H1 (cell line): Measurements from ENCODE around the gene CCL15. TPM values are rescaled to one million over a fixed set of nuclear protein-coding genes. Genes with fewer than 3 reads are reported as not detected.

Source experiments
- CTCF ChIA-PET: fragments of 300-600 bp; sonication (Branson Sonifier 250); formaldehyde crosslinking; loops from one replicate; lab custom pipeline; 2021; ENCODE audit not compliant: partially characterized antibody; lab: Charles Lee
- POLR2A ChIA-PET: fragments of 300-600 bp; sonication (Branson Sonifier 250); formaldehyde crosslinking; loops from one replicate; lab custom pipeline; 2021; ENCODE audit warnings: inconsistent platforms; ENCODE audit not compliant: partially characterized antibody; lab: Charles Lee
- DNase-seq, 2 experiments: peaks; one replicate each; pipeline versions ENCODE4 v3.0.0 to v3.0.0-alpha.2; 2010 to 2022; ENCODE audit warnings: low spot score in 2 of 2, low read depth in 1 of 2, mixed read lengths in 1 of 2
- FAIRE-seq: peaks from 2 replicates; lab custom pipeline; 2011; peaks lifted over from hg19 to GRCh38; lab: Jason Lieb, UNC
- H2AFZ ChIP-seq: 2 replicates; pipeline ENCODE4 v1.8.1; 2012; ENCODE audit warnings: low read length, inconsistent platforms
- H2AK5ac ChIP-seq: 2 replicates; pipeline ENCODE4 v1.6.1; 2013; ENCODE audit warnings: low read depth, low read length
- H2BK120ac ChIP-seq: replicated peaks from 2 replicates; pipeline ENCODE3; 2013; ENCODE audit warnings: low read depth, low read length, inconsistent platforms
- H2BK12ac ChIP-seq: 2 replicates; pipeline ENCODE4 v1.6.1; 2013; ENCODE audit warnings: low read depth, low read length
- H2BK15ac ChIP-seq: 2 replicates; pipeline ENCODE4 v1.6.1; 2013; ENCODE audit warnings: low read length
- H2BK20ac ChIP-seq: 2 replicates; pipeline ENCODE4 v1.6.1; 2013; ENCODE audit warnings: low read length
- H2BK5ac ChIP-seq: 2 replicates; pipeline ENCODE4 v1.6.1; 2013; ENCODE audit warnings: low read depth, low read length
- H3K14ac ChIP-seq: 2 replicates; pipeline ENCODE4 v1.6.1; 2013; ENCODE audit warnings: inconsistent platforms; ENCODE audit not compliant: insufficient read length
- H3K18ac ChIP-seq: 2 replicates; pipeline ENCODE4 v1.6.1; 2013; ENCODE audit warnings: low read length; ENCODE audit errors: extremely low read depth
- H3K23ac ChIP-seq: 2 replicates; pipeline ENCODE4 v1.6.1; 2013; ENCODE audit warnings: inconsistent platforms; ENCODE audit not compliant: insufficient read length
- H3K23me2 ChIP-seq: 2 replicates; pipeline ENCODE4 v1.6.1; 2013; ENCODE audit warnings: low read depth, low read length
- H3K27ac ChIP-seq: 2 replicates; pipeline ENCODE4 v1.6.1; 2011; ENCODE audit warnings: low read depth, low read length, inconsistent platforms
- H3K27me3 ChIP-seq, 4 experiments: replicated peaks in 1 of 4; 1 replicate in 1 of 4; 2 replicates in 3 of 4; pipeline versions ENCODE4 v1.6.1 to v1.8.1; 2011 to 2013; ENCODE audit warnings: low read length in 3 of 4, mild to moderate bottlenecking in 3 of 4, inconsistent platforms in 2 of 4, mixed read lengths in 2 of 4, moderate library complexity in 1 of 4; ENCODE audit not compliant: control insufficient read depth in 3 of 4, insufficient read depth in 3 of 4; ENCODE audit errors: extremely low read depth in 1 of 4
- H3K36me3 ChIP-seq, 4 experiments: 2 replicates each; pipeline versions ENCODE4 v1.6.1 to v1.8.1; 2011 to 2013; ENCODE audit warnings: mild to moderate bottlenecking in 4 of 4, low read length in 3 of 4, moderate library complexity in 2 of 4, control low read depth in 1 of 4, inconsistent platforms in 1 of 4; ENCODE audit not compliant: insufficient read depth in 4 of 4, control insufficient read depth in 2 of 4
- H3K4ac ChIP-seq: replicated peaks from 2 replicates; pipeline ENCODE3; 2013; ENCODE audit warnings: low read length, low read depth, mixed read lengths, inconsistent platforms; ENCODE audit not compliant: insufficient read length
- H3K4me1 ChIP-seq, 4 experiments: replicated peaks in 1 of 4; 1 replicate in 1 of 4; 2 replicates in 3 of 4; pipeline versions ENCODE4 v1.6.1 to v1.8.1; 2011 to 2013; ENCODE audit warnings: low read length in 3 of 4, inconsistent platforms in 2 of 4, mixed read lengths in 1 of 4; ENCODE audit not compliant: insufficient read depth in 4 of 4, control insufficient read depth in 3 of 4
- H3K4me2 ChIP-seq, 2 experiments: 2 replicates each; pipeline versions ENCODE4 v1.6.1 to v1.8.1; 2011 to 2013; ENCODE audit warnings: low read depth in 2 of 2, low read length in 2 of 2, control low read depth in 1 of 2, inconsistent platforms in 1 of 2, mild to moderate bottlenecking in 1 of 2; ENCODE audit not compliant: insufficient read depth in 1 of 2
- H3K4me3 ChIP-seq, 4 experiments: fragments of 200-600, 300-600 bp in 1 of 4; sonication (generic), shearing (Covaris generic), sonication (Bioruptor Twin) in 1 of 4; 2 replicates each; pipeline versions ENCODE4 v1.5.1 to v1.8.1; 2011 to 2016; ENCODE audit warnings: low read length in 4 of 4, low read depth in 3 of 4, control low read depth in 2 of 4, inconsistent platforms in 2 of 4, mild to moderate bottlenecking in 2 of 4, mixed read lengths in 1 of 4, moderate library complexity in 1 of 4; ENCODE audit not compliant: insufficient read depth in 2 of 4; ENCODE audit errors: extremely low read depth in 1 of 4
- H3K56ac ChIP-seq: replicated peaks from 2 replicates; pipeline ENCODE3; 2013; ENCODE audit warnings: low read depth, mild to moderate bottlenecking, mixed read lengths, low read length, inconsistent platforms; ENCODE audit not compliant: insufficient read length
- H3K79me1 ChIP-seq: 2 replicates; pipeline ENCODE4 v1.6.1; 2013; ENCODE audit warnings: low read depth, low read length, control low read depth
- H3K79me2 ChIP-seq, 2 experiments: 2 replicates each; pipeline versions ENCODE4 v1.6.1 to v1.8.1; 2012 to 2013; ENCODE audit warnings: low read length in 2 of 2, mild to moderate bottlenecking in 2 of 2, inconsistent platforms in 1 of 2; ENCODE audit not compliant: insufficient read depth in 2 of 2, control insufficient read depth in 1 of 2
- H3K9ac ChIP-seq, 4 experiments: replicated peaks in 1 of 4; 1 replicate in 1 of 4; 2 replicates in 3 of 4; pipeline versions ENCODE4 v1.6.1 to v1.8.1; 2011 to 2013; ENCODE audit warnings: low read depth in 3 of 4, low read length in 3 of 4, control low read depth in 2 of 4, mild to moderate bottlenecking in 2 of 4, moderate library complexity in 2 of 4, inconsistent platforms in 1 of 4; ENCODE audit errors: extremely low read depth in 1 of 4
- H3K9me3 ChIP-seq, 2 experiments: 2 replicates each; pipeline versions ENCODE4 v1.6.1 to v1.8.1; 2012 to 2013; ENCODE audit warnings: mild to moderate bottlenecking in 2 of 2, moderate library complexity in 2 of 2, control low read depth in 1 of 2, inconsistent platforms in 1 of 2, low read depth in 1 of 2, low read length in 1 of 2, mixed read lengths in 1 of 2; ENCODE audit not compliant: insufficient read depth in 2 of 2
- H4K20me1 ChIP-seq, 2 experiments: replicated peaks in 1 of 2; 2 replicates each; pipeline versions ENCODE3 to v1.8.1; 2011 to 2013; ENCODE audit warnings: inconsistent platforms in 2 of 2, low read length in 2 of 2, mild to moderate bottlenecking in 1 of 2; ENCODE audit not compliant: insufficient read depth in 2 of 2, control insufficient read depth in 1 of 2
- H4K5ac ChIP-seq: 2 replicates; pipeline ENCODE4 v1.6.1; 2013; ENCODE audit warnings: low read length, low read depth, mixed read lengths, inconsistent platforms; ENCODE audit not compliant: insufficient read length
- H4K8ac ChIP-seq: 2 replicates; pipeline ENCODE4 v1.8.0; 2013; ENCODE audit warnings: mild to moderate bottlenecking, moderate library complexity, low read length, inconsistent platforms; ENCODE audit not compliant: insufficient read depth; ENCODE audit errors: extremely low read depth
- H4K91ac ChIP-seq: replicated peaks from 2 replicates; pipeline ENCODE3; 2013; ENCODE audit warnings: low read length, mixed read lengths, inconsistent platforms; ENCODE audit not compliant: insufficient read length
- ASH2L ChIP-seq: fragments of 200-600, 300-600 bp; sonication (generic); IDR thresholded peaks from one replicate; pipeline ENCODE4 v1.7.1; 2017; ENCODE audit warnings: low read length
- CEBPB ChIP-seq: IDR thresholded peaks from 2 replicates; pipeline ENCODE4 v1.6.1; 2012; ENCODE audit warnings: low read depth, low read length
- CHD2 ChIP-seq: IDR thresholded peaks from 2 replicates; pipeline ENCODE4 v1.6.1; 2012; ENCODE audit warnings: low read length, improper control_type of control experiment
- CTBP2 ChIP-seq: IDR thresholded peaks from 2 replicates; pipeline ENCODE4 v1.7.0; 2011; ENCODE audit warnings: borderline replicate concordance, mild to moderate bottlenecking, moderate library complexity, mixed read lengths, low read length; ENCODE audit not compliant: insufficient read depth, insufficient read length
- E2F6 ChIP-seq: IDR thresholded peaks from 2 replicates; pipeline ENCODE4 v1.6.1; 2012; ENCODE audit warnings: inconsistent platforms
- NANOG ChIP-seq: IDR thresholded peaks from 2 replicates; pipeline ENCODE4 v1.6.1; 2011; ENCODE audit warnings: low read length, low read depth, mild to moderate bottlenecking, inconsistent platforms; ENCODE audit not compliant: insufficient read depth, poor library complexity, severe bottlenecking
- POLR2A ChIP-seq, 2 experiments: IDR thresholded peaks; 1 replicate in 1 of 2; 2 replicates in 1 of 2; pipeline ENCODE4 v1.6.1; 2011; ENCODE audit warnings: low read depth in 2 of 2, low read length in 2 of 2, mild to moderate bottlenecking in 2 of 2; ENCODE audit errors: control extremely low read depth in 1 of 2
- SP1 ChIP-seq: IDR thresholded peaks from 2 replicates; pipeline ENCODE4 v1.6.1; 2011; ENCODE audit warnings: low read depth, low read length
- SUZ12 ChIP-seq: fragments of 200-600 bp; sonication (generic); IDR thresholded peaks from 2 replicates; pipeline ENCODE4 v1.6.1; 2012; ENCODE audit warnings: mild to moderate bottlenecking, inconsistent platforms, low read length, moderate library complexity, mixed read lengths
- TAF7 ChIP-seq: optimal IDR thresholded peaks from 2 replicates; pipeline ENCODE3; 2011; ENCODE audit warnings: low read depth, mild to moderate bottlenecking, inconsistent platforms, low read length, moderate library complexity, borderline replicate concordance
- TBP ChIP-seq: IDR thresholded peaks from 2 replicates; pipeline ENCODE4 v1.6.1; 2011; ENCODE audit warnings: low read depth, low read length, improper control_type of control experiment
- WGBS, 2 experiments: shearing (Covaris generic) in 1 of 2; methylation state at CpG; one replicate each; pipeline versions ENCODE4 v1.1.6 to v1.1.7; 2013 to 2015; ENCODE audit warnings: low lambda C conversion rate in 2 of 2, mixed read lengths in 2 of 2, inconsistent platforms in 1 of 2, low coverage in 1 of 2, missing lambda C conversion rate in 1 of 2; ENCODE audit not compliant: insufficient replicate concordance in 2 of 2, insufficient coverage in 1 of 2, insufficient read length in 1 of 2; ENCODE audit errors: extremely low coverage in 1 of 2, missing lambda C conversion rate in 1 of 2; 5-methylcytosine and 5-hydroxymethylcytosine counted together
- polyA plus RNA-seq, 7 experiments: library from polyadenylated mRNA; depleted of rRNA in 3 of 7; stranded (reverse) in 5 of 7; unstranded in 2 of 7; fragments of >200 nt in 5 of 7; fragments of 200-250 nt in 2 of 7; gene quantifications; 1 replicate in 5 of 7; 2 replicates in 1 of 7; 4 replicates in 1 of 7; pipeline versions ENCODE4 v1.2.1 to v1.2.3, GENCODE V29; 2011 to 2013; ENCODE audit warnings: missing spikeins in 2 of 7, mixed read lengths in 2 of 7
- total RNA-seq: library from RNA; stranded (reverse); fragmentation: NEBNext Ultra II Directional; extraction: Animal tissue kit (Norgen Biotek cat#: 25700); gene quantifications from 2 replicates; pipeline ENCODE4 v1.2.1, GENCODE V29; 2021
- TF ChIP-seq, protein P1 (sequence below): IDR thresholded peaks from 2 replicates; pipeline ENCODE4 v1.6.1; 2011; ENCODE audit warnings: low read depth, mild to moderate bottlenecking, low read length; ENCODE audit not compliant: insufficient read depth

Gene CCL15
- total and polyA plus RNA-seq, 2 of the 8 experiments (the other 6 are each of a cell fraction or from before 2014, with no cell fraction given) = not detected

DNA sequence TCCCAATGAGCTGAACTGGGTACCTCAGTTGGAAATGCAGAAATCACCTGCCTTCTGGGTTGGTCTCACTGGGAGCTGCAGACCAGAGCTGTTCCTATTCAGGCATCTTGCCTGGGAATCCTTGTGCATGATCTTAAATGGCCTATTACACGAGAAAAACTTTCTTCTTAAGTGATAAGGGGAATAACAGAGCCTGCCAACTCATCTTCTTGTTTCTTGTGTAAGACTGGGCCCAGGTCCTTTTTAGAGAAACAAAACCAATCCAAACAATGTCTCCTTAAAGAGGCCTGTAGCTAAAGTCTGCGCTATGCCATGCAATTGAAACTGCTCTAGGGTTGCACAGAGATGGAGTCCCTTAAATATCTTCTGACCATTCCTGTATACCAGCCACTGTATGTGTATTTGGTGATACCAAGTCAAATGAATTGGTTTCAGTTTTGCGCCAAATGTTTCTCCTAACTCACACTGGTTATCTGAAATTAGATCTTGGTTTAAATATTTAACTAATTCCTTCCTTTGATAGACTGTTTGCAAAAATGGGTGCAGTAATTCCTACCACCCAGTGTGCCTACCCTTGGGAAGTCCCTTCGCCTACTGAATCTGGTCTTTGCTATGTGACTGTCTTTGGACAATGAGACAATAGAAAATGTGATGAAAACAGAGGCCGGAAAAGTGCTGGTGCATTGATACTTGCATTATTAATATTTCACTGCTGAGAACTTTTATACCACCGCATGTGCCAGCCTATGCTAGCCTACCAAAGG, 22.9 kb upstream of the CCL15 start:
- no peak overlapping the region for H3K9ac ChIP-seq
- H3K18ac ChIP-seq = no peak overlapping the region
- H3K9me3 ChIP-seq = peaks cover 0 to 3% of the 10 kb centered on the region in 2 experiments; a peak in 1 of 4 replicates
- H3K4me2 ChIP-seq = no peak overlapping the region
- H3K36me3 ChIP-seq = no peaks in the 10 kb centered on the region
- no peaks in the 10 kb centered on the region for H3K79me2 ChIP-seq
- H3K4me3 ChIP-seq = no peak overlapping the region
- peaks cover under 1% of the 10 kb centered on the region; the same call in 1 of the 2 replicates for H3K23me2 ChIP-seq
- H3K4ac ChIP-seq = no peak overlapping the region
- H4K8ac ChIP-seq = no peak overlapping the region
- no peak overlapping the region for H4K5ac ChIP-seq
- no peak overlapping the region for H2BK15ac ChIP-seq
- no peak overlapping the region for H3K14ac ChIP-seq
- no peak overlapping the region for H2BK120ac ChIP-seq
- WGBS, 2 experiments = 83% methylated on average over 6 of the region's 6 CpGs; no CpG with 5 or more reads in 1 of the 2 experiments
- H2BK12ac ChIP-seq = no peak overlapping the region
- ChIA-PET POLR2A (no interaction called here), CTCF (interaction anchor here (1.4 to 1.6 kb wide), 2 partner anchors 14 to 49 kb away, joined by 3 to 5 read pairs; no protein-coding TSS in a partner anchor)
- TF ChIP-seq CHD2 = no peak
- no peak for TF ChIP-seq TAF7
- no peak for TF ChIP-seq CEBPB
- no peak for TF ChIP-seq SUZ12
- TF ChIP-seq NANOG = no peak
- TF ChIP-seq ASH2L = no peak
- TF ChIP-seq E2F6 = no peak
- no peak for TF ChIP-seq TBP
- TF ChIP-seq CTBP2 = no peak
- TF ChIP-seq, protein P1, sequence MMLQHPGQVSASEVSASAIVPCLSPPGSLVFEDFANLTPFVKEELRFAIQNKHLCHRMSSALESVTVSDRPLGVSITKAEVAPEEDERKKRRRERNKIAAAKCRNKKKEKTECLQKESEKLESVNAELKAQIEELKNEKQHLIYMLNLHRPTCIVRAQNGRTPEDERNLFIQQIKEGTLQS = no peak
- no peak for TF ChIP-seq POLR2A (IDR thresholded peaks at IDR 0.05; ENCODE audit: control extremely low read depth in 1 of 2, low read depth in 2 of 2, low read length in 2 of 2)
- TF ChIP-seq SP1 = no peak
- no peaks in the 10 kb centered on the region for H4K20me1 ChIP-seq
- no peak for FAIRE-seq
- no peak overlapping the region for H3K23ac ChIP-seq
- no peak overlapping the region for H2BK5ac ChIP-seq
- no peak for DNase-seq
- no peak overlapping the region for H4K91ac ChIP-seq
- H2AK5ac ChIP-seq = no peak overlapping the region
- H3K56ac ChIP-seq = no peak overlapping the region
- H3K27ac ChIP-seq = no peak overlapping the region
- no peaks in the 10 kb centered on the region for H3K4me1 ChIP-seq
- H2AFZ ChIP-seq = no peak overlapping the region
- H3K79me1 ChIP-seq = no peaks in the 10 kb centered on the region
- no peaks in the 10 kb centered on the region for H3K27me3 ChIP-seq
- H2BK20ac ChIP-seq = no peak overlapping the region
